GM21360 (cell line): ENCODE measurements around the gene TATDN3.
"Not testable (repeated sequence)": the region's sequence is repeated elsewhere in the genome, so short reads cannot be mapped to it uniquely, and the experiment has no call there.

ENCODE experiments used
- ATAC-seq: cut with Tn5 transposase; IDR thresholded peaks from one replicate; pipeline ENCODE4 v1.9.1; 2021; ENCODE audit warnings: mild to moderate bottlenecking, moderate library complexity; ENCODE audit not compliant: unreplicated experiment

TATDN3 gene

DNA sequence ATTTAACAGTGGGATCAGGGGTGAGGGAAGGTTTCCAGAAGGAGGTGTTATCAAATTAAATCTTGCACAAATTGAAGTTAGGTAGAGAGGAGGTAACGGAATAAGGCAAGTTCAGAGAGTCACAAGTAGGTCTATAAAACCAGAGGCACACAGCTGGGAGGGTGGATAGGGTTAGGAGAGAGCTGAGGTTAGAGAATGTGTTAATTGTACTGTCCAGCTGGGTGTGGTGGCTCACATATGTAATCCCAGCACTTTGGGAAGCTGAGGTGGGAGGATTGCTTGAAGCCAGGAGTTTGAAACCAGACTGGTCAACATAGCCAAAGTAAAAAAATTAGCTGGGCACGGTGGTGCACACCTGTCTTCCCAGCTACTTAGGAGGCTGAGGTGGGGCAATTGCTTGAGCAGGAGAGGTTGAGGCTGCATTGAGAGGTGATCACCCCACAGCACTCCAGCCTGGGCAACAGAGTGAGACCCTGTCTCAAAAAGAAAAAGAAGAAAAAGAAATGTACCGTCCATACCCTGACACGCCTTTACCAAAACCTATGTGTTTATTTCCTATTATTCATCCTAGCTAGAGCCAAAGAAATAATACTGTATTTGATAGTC is 35.6 kb downstream of the TATDN3 start:
- ATAC-seq: no peak

DNA sequence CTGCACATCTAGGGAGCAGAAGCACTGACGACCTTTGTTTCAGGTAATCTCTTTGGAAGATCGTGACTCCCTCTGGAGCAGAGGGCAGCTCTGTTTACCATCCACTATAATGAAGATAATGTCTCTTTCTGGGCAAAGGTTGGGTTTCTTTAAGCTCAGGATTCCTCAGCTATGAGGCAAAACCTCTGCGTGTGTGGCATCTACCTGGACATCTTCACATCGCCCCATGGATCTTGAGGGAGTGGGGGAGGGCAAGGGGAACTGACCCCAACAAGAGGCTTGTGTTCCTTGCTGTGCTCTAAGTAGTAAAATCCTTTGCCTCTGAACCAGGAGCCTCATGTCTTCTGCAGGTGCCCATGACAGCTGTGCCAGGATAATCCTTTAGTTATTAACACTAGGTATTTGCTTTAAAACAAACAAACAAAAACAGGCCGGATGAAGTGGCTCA is 36.2 kb downstream of the TATDN3 start:
- ATAC-seq: no peak

DNA sequence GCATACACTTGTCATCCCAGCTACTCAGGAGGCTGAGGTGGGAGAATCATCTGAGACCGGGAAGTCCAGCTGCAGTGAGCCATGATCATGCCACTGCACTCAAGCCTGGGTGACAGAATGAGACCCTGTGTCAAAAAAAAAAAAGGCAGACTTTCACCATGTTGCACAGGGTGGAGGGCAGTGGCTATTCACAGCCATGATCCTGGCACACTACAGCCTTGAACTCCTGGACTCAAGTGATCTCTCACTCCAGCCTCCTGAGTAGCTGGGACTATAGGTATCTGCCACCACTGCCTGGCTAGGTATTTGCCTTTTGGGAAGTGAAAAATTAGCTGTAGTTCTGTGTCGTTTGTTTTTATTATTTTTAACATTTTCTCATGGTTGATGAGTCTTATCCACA is 36.7 kb downstream of the TATDN3 start:
- ATAC-seq: no peak

DNA sequence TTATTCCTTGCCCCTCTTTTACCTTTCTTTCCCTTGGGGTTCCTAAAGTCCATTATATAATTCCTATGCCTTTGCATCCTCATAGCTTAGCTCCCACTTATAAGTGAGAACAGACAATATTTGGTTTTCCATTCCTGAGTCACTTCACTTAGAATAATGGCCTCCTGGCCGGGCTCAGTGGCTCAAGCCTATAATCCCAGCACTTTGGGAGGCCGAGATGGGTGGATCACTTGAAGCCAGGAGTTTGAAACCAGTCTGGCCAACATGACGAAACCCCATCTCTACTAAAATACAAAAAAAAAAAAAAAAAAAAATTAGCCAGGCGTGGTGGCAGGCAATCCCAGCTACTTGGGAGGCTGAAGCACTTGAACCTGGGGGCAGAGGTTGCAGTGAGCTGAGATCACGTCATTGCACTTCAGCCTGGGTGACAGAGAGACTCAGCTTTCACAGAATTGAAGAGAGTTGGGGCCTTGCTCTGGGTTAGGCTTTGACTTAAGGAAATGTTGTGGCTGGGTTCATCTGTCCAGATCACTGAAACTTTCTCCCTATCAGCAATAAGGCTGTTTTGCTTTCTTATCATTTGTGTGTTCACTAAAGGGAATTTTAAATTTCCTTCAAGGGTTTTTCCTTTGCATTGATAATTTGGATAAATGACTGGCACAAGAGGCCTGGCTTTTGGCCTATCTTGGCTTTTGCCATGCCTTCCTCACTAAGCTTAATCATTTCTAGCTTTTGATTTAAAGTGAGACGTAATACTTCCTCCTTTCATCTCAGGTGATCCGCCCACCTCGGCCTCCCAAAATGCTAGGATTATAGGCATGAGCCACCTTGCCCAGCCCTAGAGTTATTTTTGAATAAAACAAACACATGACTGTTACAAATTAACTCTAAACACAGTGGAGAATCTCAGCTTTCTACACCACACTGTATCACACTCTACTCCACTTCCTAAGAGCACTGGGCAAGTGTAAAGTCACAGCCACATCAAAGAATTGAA is 41.8 kb downstream of the TATDN3 start:
- peak; percentile 67 for ATAC-seq

DNA sequence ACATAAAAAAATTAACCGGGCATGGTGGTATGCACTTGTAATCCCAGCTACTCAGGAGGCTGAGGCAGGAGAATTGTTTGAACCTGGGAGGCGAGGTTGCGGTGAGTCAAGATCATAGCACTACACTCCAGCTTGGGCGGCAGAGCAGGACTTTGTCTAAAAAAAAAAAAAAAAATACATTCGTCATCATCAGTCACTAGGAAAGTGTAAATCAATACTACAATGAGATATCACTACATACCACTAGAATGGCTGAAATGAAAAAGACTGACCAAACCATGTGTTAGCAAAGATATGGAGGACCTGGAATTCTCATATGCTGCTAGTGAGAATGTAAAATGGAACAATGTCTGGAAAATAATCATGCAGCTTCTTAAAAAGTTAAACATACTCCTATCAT is 46.5 kb downstream of the TATDN3 start:
- no peak for ATAC-seq

DNA sequence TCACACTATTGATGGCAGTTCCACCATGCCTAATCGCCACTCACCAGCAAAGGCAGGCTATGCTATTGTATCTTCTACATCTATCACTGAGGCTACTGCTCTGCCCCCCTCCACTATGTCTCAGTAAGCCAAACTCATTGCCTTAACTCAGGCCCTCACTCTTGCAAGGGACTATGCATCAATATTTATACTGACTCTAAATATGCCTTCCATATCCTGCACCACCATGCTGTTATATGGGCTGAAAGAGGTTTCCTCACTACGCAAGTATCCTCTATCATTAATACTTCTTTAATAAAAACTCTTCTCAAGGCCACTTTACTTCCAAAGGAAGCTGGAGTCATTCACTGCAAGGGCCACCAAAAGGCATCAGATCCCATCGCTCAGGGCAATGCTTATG is 52.8 kb downstream of the TATDN3 start:
- ATAC-seq: not testable (repeated sequence)

DNA sequence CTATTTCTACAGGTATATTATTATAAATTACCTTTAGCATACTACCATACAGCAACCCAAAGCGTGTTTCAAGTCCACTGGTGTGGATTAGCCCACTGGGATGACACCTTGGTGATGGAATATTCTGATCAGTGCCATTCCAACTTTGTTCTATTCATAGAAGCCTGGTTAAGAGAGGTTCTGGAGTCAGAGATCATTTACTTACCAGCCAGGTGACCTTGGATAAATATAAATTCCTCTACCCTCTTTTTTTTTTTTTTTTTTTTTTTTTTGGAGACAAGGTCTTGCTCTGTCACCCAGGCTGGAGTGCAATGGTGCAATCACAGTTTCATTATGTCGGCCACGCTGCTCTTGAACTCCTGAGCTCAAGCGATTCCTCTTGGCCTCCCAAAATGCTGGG is 55.9 kb downstream of the TATDN3 start, which contains the start of gene SPATA45:
SPATA45 (minus strand) TSS at position 101 of the 400 bp plus-strand sequence. CDS start 11,500 bp downstream, outside the sequence.
- ATAC-seq: no peak

DNA sequence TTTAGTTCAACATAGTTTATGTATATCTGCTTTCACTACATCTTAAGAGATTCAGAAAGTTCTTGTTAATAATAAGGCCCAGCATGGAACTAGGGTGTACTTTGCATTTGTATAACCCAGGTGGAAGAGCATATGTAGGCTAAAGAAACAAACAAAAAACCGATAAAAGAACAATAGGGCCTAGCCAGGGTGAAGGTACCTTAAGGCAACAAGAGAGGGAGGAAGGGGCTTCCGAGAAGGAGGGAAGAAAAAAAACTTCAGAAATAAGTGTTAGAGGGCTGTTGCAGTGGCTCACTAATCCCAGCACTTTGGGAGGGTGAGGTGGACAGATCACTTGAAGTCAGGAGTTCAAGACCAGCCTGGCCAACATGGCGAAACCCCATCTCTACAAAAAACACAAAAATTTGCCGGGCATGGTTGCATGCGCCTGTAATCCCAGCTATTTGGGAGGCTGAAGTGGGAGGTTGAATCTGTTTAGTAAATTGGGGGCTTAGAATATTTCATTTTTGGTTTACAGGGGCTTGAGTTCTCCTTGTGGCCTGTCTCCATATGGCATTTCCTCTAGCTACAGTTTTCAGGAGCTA is 60.5 kb downstream of the TATDN3 start:
- no peak for ATAC-seq

DNA sequence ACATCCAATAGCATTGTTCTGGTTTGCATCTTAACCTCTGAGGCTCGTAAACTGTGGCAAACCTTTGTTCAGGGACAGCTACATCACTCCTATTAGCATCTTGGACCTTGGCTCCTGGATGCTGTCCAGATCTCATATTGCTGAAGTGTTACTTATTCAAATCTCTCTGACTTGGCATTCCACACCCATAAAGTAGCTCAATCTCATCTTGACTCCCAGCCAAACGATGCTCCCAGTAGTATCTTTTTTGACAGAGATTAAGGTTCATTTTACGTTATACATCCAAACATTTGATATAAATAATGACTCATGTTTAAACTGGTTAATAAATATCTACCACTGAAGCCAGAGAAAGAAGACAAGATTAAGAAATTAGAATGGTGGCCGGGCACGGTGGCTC is 62.0 kb downstream of the TATDN3 start:
- ATAC-seq: no peak

DNA sequence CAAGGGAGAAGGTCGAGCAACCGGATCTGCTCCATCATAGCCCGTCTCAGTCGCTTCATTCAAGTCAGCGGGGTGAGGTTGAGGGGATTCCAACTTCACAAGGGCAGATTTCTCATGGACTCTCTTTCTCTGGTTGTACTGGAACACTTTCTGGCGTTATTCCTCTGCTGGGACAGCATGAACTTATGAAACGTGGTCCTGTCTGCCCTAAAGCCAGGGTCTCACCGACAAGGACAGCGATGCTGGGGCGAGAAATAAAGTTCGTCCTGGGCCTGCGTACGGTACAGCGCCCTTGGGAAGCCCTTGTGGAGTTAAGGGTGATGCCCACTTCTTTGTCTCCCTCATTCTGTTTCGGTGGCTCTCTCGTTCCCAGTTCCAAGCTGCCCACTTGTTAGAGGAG is 65.1 kb downstream of the TATDN3 start:
- ATAC-seq: no peak

DNA sequence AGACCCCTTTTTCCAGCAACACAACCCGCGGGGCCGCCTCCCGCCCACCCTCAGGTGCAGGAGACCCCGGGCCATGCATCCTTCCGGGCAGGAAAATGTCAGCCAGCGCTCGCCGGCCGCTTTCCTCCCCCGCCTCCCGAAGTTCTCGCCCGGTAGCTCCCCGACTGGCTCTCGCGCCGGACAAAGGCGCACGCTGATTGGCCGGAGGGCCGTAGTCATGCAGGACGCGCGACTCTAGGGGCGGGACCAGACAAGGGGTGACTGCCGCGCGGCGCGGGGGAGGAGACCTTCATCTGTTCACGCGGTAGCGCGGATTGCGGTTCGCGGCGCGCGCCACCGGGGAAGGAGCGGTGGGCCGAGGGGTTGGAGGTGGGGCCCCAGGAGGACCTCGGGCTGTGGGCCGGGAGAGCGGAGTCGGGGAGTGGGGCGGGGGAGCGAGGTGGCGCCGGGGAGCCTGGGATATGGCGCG is 66.3 kb downstream of the TATDN3 start, which contains the start of gene FLVCR1:
FLVCR1 (plus strand) TSS at position 284 of the 469 bp plus-strand sequence; CDS start at position 462, 178 bp downstream.
- ATAC-seq: peak; percentile 94

DNA sequence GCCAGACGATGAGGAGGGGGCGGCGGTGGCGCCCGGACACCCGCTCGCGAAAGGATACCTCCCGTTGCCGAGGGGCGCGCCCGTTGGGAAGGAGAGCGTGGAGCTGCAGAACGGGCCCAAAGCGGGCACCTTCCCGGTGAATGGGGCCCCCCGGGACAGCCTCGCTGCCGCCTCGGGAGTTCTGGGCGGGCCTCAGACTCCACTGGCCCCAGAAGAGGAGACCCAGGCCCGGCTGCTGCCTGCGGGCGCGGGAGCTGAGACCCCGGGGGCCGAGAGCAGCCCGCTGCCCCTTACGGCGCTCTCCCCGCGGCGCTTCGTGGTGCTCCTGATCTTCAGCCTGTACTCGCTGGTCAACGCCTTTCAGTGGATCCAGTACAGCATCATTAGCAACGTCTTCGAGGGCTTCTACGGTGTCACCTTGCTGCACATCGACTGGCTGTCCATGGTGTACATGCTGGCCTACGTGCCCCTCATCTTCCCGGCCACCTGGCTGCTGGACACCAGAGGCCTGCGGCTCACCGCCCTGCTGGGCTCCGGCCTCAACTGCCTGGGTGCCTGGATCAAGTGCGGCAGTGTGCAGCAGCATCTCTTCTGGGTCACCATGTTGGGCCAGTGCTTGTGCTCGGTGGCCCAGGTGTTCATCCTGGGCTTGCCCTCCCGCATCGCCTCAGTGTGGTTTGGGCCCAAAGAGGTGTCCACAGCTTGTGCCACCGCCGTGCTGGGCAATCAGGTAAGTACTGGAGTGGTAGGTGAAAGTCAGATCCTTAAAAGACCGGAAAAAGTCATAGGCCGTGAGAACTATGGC is 67.0 kb downstream of the TATDN3 start:
- ATAC-seq: peak; percentile 14

DNA sequence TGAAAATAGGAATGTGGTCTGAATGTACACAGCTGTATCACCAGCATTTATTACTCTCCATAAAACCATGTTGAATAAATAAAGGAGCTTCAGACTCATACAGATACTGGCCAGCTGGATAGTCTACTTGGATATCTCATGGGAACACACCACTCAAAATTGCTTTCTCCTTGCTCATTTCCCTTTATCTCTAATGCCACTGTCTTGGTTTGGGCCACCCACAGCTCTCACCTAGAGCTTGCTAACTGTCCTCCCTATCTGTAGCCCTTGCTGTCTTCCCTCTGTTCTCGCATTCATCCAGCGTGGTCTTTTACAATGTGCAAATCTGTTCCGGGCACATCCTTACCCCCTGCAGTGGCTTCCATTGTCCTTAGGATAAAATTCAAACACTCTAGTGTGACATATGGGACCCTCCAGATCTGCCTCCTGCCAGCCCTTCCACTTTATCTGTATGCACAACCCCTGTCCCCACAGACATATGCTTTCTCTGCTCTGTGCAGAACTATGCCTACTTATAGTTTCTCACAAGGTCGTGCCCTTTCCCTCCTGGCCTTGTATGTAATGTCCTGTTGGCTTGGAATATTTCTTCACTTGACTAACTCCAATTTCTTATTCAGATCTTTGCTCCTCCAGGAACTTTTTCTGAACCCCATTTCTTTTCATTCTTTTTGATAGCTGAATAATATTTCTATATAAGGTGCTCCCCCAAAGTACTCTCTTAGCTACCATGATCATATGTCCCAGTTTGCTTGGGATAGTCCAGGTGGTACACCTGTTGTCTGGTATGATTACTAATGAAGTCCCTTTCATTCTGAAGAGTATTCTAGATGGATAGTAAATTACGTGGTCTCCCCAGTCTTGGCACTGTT is 69.3 kb downstream of the TATDN3 start:
- ATAC-seq: no peak

DNA sequence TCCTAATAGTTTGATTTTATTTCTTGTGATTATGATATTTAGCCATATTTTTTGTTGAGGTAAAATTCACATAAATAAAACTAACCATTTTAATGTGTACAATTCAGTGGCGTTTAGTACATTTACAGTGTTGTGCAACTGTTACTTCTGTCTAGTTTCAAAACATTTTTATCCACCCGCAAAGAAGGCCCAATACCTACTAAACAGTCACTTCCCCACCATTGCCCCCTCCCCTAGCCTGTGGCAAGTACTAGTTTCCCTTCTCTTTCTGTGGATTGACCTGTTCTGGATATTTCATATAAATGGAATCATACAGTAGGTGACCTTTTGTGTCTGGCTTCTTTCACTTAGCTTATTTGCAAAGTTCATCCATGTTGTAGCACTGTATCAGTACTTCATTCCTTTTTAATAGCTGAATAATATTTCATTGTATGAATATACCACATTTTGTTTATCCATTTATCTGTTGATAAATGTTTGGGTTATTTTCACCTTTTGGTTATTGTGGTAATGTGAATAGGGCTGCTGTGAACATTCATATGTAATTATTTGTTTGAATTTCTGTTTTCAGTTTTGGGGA is 70.5 kb downstream of the TATDN3 start:
- no peak for ATAC-seq

DNA sequence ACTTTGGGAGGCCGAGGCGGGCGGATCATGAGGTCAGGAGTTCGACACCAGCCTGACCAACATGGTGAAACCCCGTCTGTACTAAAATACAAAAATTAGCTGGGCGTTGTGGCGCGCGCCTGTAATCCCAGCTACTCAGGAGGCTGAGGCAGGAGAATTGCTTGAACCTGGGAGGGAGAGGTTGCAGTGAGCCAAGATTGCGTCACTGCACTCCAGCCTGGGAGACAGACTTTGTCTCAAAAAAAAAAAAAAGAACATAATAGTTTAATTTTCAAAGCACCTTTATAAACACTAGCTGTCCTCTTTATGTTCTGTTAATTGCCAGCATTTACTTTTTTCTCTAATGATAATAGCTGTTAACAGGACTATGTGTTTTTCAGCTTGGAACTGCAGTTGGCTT is 71.7 kb downstream of the TATDN3 start:
- not testable (repeated sequence) for ATAC-seq

DNA sequence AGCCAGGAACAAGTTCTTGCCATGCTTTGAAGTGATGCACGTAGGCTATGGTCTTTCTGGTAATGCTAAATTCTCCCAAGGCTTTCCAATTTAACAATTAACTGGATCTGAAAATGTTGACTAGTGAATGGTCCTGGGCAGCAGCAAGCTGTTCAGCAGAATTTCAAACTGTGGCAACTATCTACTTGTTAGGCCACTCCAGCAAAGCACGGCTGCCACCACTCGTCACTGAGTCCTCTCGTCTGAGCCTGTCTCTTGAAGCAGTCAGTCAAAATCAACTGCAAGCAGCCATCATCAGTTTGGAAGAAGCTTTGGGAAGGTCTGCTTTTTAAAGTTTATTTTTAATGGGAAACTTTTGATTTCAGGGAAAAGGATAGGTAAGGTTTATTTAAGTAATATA is 72.5 kb downstream of the TATDN3 start:
- ATAC-seq: no peak
